ENCODE measurements around the gene CLPX.
"Not testable (repeated sequence)": the region's sequence is repeated elsewhere in the genome, so short reads cannot be mapped to it uniquely, and the experiment has no call there.

Gene CLPX

GRCh38 chr15:65226901-65227300, 41.8 kb upstream of the CLPX start:
- not testable (repeated sequence) for H2AK5ac ChIP-seq (ENCODE audit: low read length); H3K4ac ChIP-seq (ENCODE audit: low read depth, low read length); H3K36me3 ChIP-seq (ENCODE audit: control insufficient read depth in 1 of 2, insufficient read depth in 2 of 2, low read length in 2 of 2); H2BK12ac ChIP-seq (ENCODE audit: low read length); H3K27me3 ChIP-seq (ENCODE audit: insufficient read depth, low read length); H3K4me1 ChIP-seq (ENCODE audit: control insufficient read depth in 1 of 2, insufficient read depth in 2 of 2, low read length in 2 of 2); H4K91ac ChIP-seq (ENCODE audit: low read depth, low read length); H3K4me2 ChIP-seq (ENCODE audit: low read length); H3K23ac ChIP-seq (ENCODE audit: low read length); H2BK5ac ChIP-seq (ENCODE audit: low read depth, low read length, poor library complexity); H3K27ac ChIP-seq (ENCODE audit: low read depth, low read length); H4K12ac ChIP-seq (ENCODE audit: low read depth, low read length); H3K79me1 ChIP-seq (ENCODE audit: low read length); H4K8ac ChIP-seq (ENCODE audit: low read depth, low read length); DNase-seq; H3K9me3 ChIP-seq (ENCODE audit: insufficient read depth, low read depth, low read length); H3K79me2 ChIP-seq (ENCODE audit: control insufficient read depth, insufficient read depth, low read length, poor library complexity); H2BK120ac ChIP-seq (ENCODE audit: insufficient read depth, low read length, poor library complexity); H3K9ac ChIP-seq (ENCODE audit: low read length); H2AFZ ChIP-seq (ENCODE audit: insufficient read depth, low read length, poor library complexity); H3K14ac ChIP-seq (ENCODE audit: low read length); H3K18ac ChIP-seq (ENCODE audit: low read length); H3K4me3 ChIP-seq (ENCODE audit: low read depth, low read length)
- WGBS (ENCODE audit: extremely low coverage, insufficient coverage, insufficient read length): no CpG with 5 or more reads among the region's 10 CpGs

- Histone ChIP-seq H3K79me2 (ENCODE audit: control insufficient read depth, insufficient read depth, low read length, poor library complexity) (no peaks in the 10 kb centered on the region), H2BK120ac (ENCODE audit: insufficient read depth, low read length, poor library complexity) (no peak overlapping the region), H3K4me1 (ENCODE audit: control insufficient read depth in 1 of 2, insufficient read depth in 2 of 2, low read length in 2 of 2) (no peaks in the 10 kb centered on the region), H3K23ac (ENCODE audit: low read length) (no peak overlapping the region), H3K9me3 (ENCODE audit: insufficient read depth, low read depth, low read length) (peaks cover 5% of the 10 kb centered on the region), H3K79me1 (ENCODE audit: low read length) (no peaks in the 10 kb centered on the region), H4K12ac (ENCODE audit: low read depth, low read length) (no peak overlapping the region), H3K9ac (ENCODE audit: low read length) (no peak overlapping the region), H4K8ac (ENCODE audit: low read depth, low read length) (no peak overlapping the region), H2AFZ (ENCODE audit: insufficient read depth, low read length, poor library complexity) (no peak overlapping the region), H3K14ac (ENCODE audit: low read length) (no peak overlapping the region), H4K91ac (ENCODE audit: low read depth, low read length) (no peak overlapping the region), H3K4me3 (ENCODE audit: low read depth, low read length) (no peak overlapping the region), H3K36me3 (ENCODE audit: control insufficient read depth in 1 of 2, insufficient read depth in 2 of 2, low read length in 2 of 2) (no peaks in the 10 kb centered on the region), H2BK5ac (ENCODE audit: low read depth, low read length, poor library complexity) (no peak overlapping the region), H3K4ac (ENCODE audit: low read depth, low read length) (no peak overlapping the region), H2AK5ac (ENCODE audit: low read length) (no peak overlapping the region), H3K4me2 (ENCODE audit: low read length) (no peak overlapping the region), H2BK12ac (ENCODE audit: low read length) (no peak overlapping the region), H3K27me3 (ENCODE audit: insufficient read depth, low read length) (no peaks in the 10 kb centered on the region), H3K27ac (ENCODE audit: low read depth, low read length) (no peak overlapping the region), H3K18ac (ENCODE audit: low read length) (no peak overlapping the region)
- no CpG with 5 or more reads among the region's 3 CpGs for WGBS (ENCODE audit: extremely low coverage, insufficient coverage, insufficient read length)
- DNase-seq: no peak
These were observed 41.1 kb upstream of the CLPX start for GRCh38 chr15:65226221-65226620.

GRCh38 chr15:65223996-65224395, 38.9 kb upstream of the CLPX start:
- H4K8ac ChIP-seq (ENCODE audit: low read depth, low read length): no peak overlapping the region
- H3K36me3 ChIP-seq (ENCODE audit: control insufficient read depth in 1 of 2, insufficient read depth in 2 of 2, low read length in 2 of 2): no peaks in the 10 kb centered on the region
- no CpG with 5 or more reads among the region's 6 CpGs for WGBS (ENCODE audit: extremely low coverage, insufficient coverage, insufficient read length)
- H4K91ac ChIP-seq (ENCODE audit: low read depth, low read length): no peak overlapping the region
- no peak overlapping the region for H3K18ac ChIP-seq (ENCODE audit: low read length)
- no peak overlapping the region for H3K4me2 ChIP-seq (ENCODE audit: low read length)
- H3K79me2 ChIP-seq (ENCODE audit: control insufficient read depth, insufficient read depth, low read length, poor library complexity): no peaks in the 10 kb centered on the region
- H3K4me1 ChIP-seq (ENCODE audit: control insufficient read depth in 1 of 2, insufficient read depth in 2 of 2, low read length in 2 of 2): no peaks in the 10 kb centered on the region
- no peak overlapping the region for H3K27ac ChIP-seq (ENCODE audit: low read depth, low read length)
- no peak overlapping the region for H2BK12ac ChIP-seq (ENCODE audit: low read length)
- no peak overlapping the region for H2AFZ ChIP-seq (ENCODE audit: insufficient read depth, low read length, poor library complexity)
- no peak overlapping the region for H3K23ac ChIP-seq (ENCODE audit: low read length)
- H3K14ac ChIP-seq (ENCODE audit: low read length): no peak overlapping the region
- no peak overlapping the region for H2BK5ac ChIP-seq (ENCODE audit: low read depth, low read length, poor library complexity)
- no peak overlapping the region for H3K4me3 ChIP-seq (ENCODE audit: low read depth, low read length)
- no peak overlapping the region for H2BK120ac ChIP-seq (ENCODE audit: insufficient read depth, low read length, poor library complexity)
- no peak overlapping the region for H3K4ac ChIP-seq (ENCODE audit: low read depth, low read length)
- no peak overlapping the region for H4K12ac ChIP-seq (ENCODE audit: low read depth, low read length)
- DNase-seq: no peak
- H3K79me1 ChIP-seq (ENCODE audit: low read length): no peaks in the 10 kb centered on the region
- H3K27me3 ChIP-seq (ENCODE audit: insufficient read depth, low read length): no peaks in the 10 kb centered on the region
- H3K9me3 ChIP-seq (ENCODE audit: insufficient read depth, low read depth, low read length): peaks cover 5% of the 10 kb centered on the region
- H2AK5ac ChIP-seq (ENCODE audit: low read length): no peak overlapping the region
- no peak overlapping the region for H3K9ac ChIP-seq (ENCODE audit: low read length)

- H3K79me1 ChIP-seq (ENCODE audit: low read length): no peaks in the 10 kb centered on the region
- DNase-seq: no peak
- H3K4me2 ChIP-seq (ENCODE audit: low read length): no peak overlapping the region
- no peaks in the 10 kb centered on the region for H3K27me3 ChIP-seq (ENCODE audit: insufficient read depth, low read length)
- no peaks in the 10 kb centered on the region for H3K79me2 ChIP-seq (ENCODE audit: control insufficient read depth, insufficient read depth, low read length, poor library complexity)
- H2BK5ac ChIP-seq (ENCODE audit: low read depth, low read length, poor library complexity): no peak overlapping the region
- no peak overlapping the region for H3K9ac ChIP-seq (ENCODE audit: low read length)
- no peak overlapping the region for H3K27ac ChIP-seq (ENCODE audit: low read depth, low read length)
- H3K23ac ChIP-seq (ENCODE audit: low read length): no peak overlapping the region
- no CpG with 5 or more reads among the region's 4 CpGs for WGBS (ENCODE audit: extremely low coverage, insufficient coverage, insufficient read length)
- H3K18ac ChIP-seq (ENCODE audit: low read length): no peak overlapping the region
- no peak overlapping the region for H2AFZ ChIP-seq (ENCODE audit: insufficient read depth, low read length, poor library complexity)
- no peaks in the 10 kb centered on the region for H3K36me3 ChIP-seq (ENCODE audit: control insufficient read depth in 1 of 2, insufficient read depth in 2 of 2, low read length in 2 of 2)
- H2AK5ac ChIP-seq (ENCODE audit: low read length): no peak overlapping the region
- no peak overlapping the region for H3K4me3 ChIP-seq (ENCODE audit: low read depth, low read length)
- H4K12ac ChIP-seq (ENCODE audit: low read depth, low read length): no peak overlapping the region
- H4K8ac ChIP-seq (ENCODE audit: low read depth, low read length): no peak overlapping the region
- H3K4me1 ChIP-seq (ENCODE audit: control insufficient read depth in 1 of 2, insufficient read depth in 2 of 2, low read length in 2 of 2): no peaks in the 10 kb centered on the region
- H3K14ac ChIP-seq (ENCODE audit: low read length): no peak overlapping the region
- no peak overlapping the region for H2BK12ac ChIP-seq (ENCODE audit: low read length)
- no peak overlapping the region for H3K4ac ChIP-seq (ENCODE audit: low read depth, low read length)
- no peak overlapping the region for H2BK120ac ChIP-seq (ENCODE audit: insufficient read depth, low read length, poor library complexity)
- peaks cover 5% of the 10 kb centered on the region for H3K9me3 ChIP-seq (ENCODE audit: insufficient read depth, low read depth, low read length)
- H4K91ac ChIP-seq (ENCODE audit: low read depth, low read length): no peak overlapping the region
These were observed 37.7 kb upstream of the CLPX start for GRCh38 chr15:65222891-65223290.
